HepG2 (cell line): ENCODE measurements around the gene DLL3. TPM values are rescaled to one million over a fixed set of nuclear protein-coding genes. Genes with fewer than 3 reads are reported as not detected.
A peak's percentile ranks its signal among the peaks of the same experiment; 100 is the strongest.

Experiments used
- ATF7 ChIP-seq, 2 experiments: fragments of 450-650 bp in 1 of 2; sonication (generic) in 1 of 2; formaldehyde crosslinking in 1 of 2; IDR thresholded peaks; 2 replicates each; pipeline versions ENCODE4 v1.4.0 to v1.6.1; 2016 to 2020; ENCODE audit warnings: antibody characterized with exemption in 1 of 2, mild to moderate bottlenecking in 1 of 2, missing genetic modification reagents in 1 of 2
- CBFB ChIP-seq: sonication (generic); formaldehyde crosslinking; IDR thresholded peaks from 2 replicates; pipeline ENCODE4 v1.4.0; 2020; ENCODE audit warnings: missing genetic modification reagents
- CEBPB ChIP-seq: IDR thresholded peaks from 2 replicates; pipeline ENCODE4 v1.6.1; 2011; ENCODE audit warnings: low read depth, low read length, improper control_type of control experiment, borderline replicate concordance
- CHD4 ChIP-seq: fragments of 200-600 bp; sonication (generic); IDR thresholded peaks from 2 replicates; pipeline ENCODE4 v1.7.0; 2017; ENCODE audit warnings: mild to moderate bottlenecking, low read length, borderline replicate concordance
- GFI1 ChIP-seq: sonication (generic); formaldehyde crosslinking; IDR thresholded peaks from 2 replicates; pipeline ENCODE4 v1.5.0; 2020; ENCODE audit warnings: missing genetic modification reagents, mild to moderate bottlenecking, borderline replicate concordance
- GTF2F1 ChIP-seq: fragments of 150-350 bp; IDR thresholded peaks from 2 replicates; pipeline ENCODE4 v1.6.1; 2014; ENCODE audit warnings: low read length
- HOXA3 ChIP-seq: sonication (generic); formaldehyde crosslinking; IDR thresholded peaks from 2 replicates; pipeline ENCODE4 v1.5.0; 2020; ENCODE audit warnings: missing genetic modification reagents
- IKZF1 ChIP-seq: fragments of 450-650 bp; IDR thresholded peaks from 2 replicates; pipeline ENCODE4 v1.7.1; 2016
- JUND ChIP-seq: sonication (generic); formaldehyde crosslinking; IDR thresholded peaks from 2 replicates; pipeline ENCODE4 v1.8.0; 2022; ENCODE audit warnings: mild to moderate bottlenecking, missing genetic modification reagents
- MED1 ChIP-seq: sonication (generic); formaldehyde crosslinking; IDR thresholded peaks from 2 replicates; pipeline ENCODE4 v1.4.0; 2020; ENCODE audit warnings: missing genetic modification reagents
- NFKBIZ ChIP-seq: IDR thresholded peaks from 2 replicates; pipeline ENCODE4 v1.6.1; 2018; ENCODE audit warnings: missing genetic modification reagents, missing compliant biosample characterization
- NFYC ChIP-seq: IDR thresholded peaks from 2 replicates; pipeline ENCODE4 v1.6.1; 2016; ENCODE audit warnings: missing genetic modification reagents, missing compliant biosample characterization
- NONO ChIP-seq, 2 experiments: fragments of 450-650 bp in 1 of 2; sonication (generic) in 1 of 2; formaldehyde crosslinking in 1 of 2; IDR thresholded peaks in 1 of 2; conservative IDR thresholded peaks in 1 of 2; 2 replicates each; pipeline versions ENCODE4 v1.6.1 to v1.8.0; 2017 to 2022; ENCODE audit warnings: mild to moderate bottlenecking in 1 of 2, missing genetic modification reagents in 1 of 2, moderate library complexity in 1 of 2
- PITX1 ChIP-seq: sonication (generic); formaldehyde crosslinking; IDR thresholded peaks from 2 replicates; pipeline ENCODE4 v1.5.1; 2020; ENCODE audit warnings: mild to moderate bottlenecking, missing genetic modification reagents
- SKI ChIP-seq: fragments of 450-650 bp; IDR thresholded peaks from one replicate; pipeline ENCODE4 v1.6.1; 2018; ENCODE audit warnings: mild to moderate bottlenecking; ENCODE audit not compliant: partially characterized antibody
- SMYD3 ChIP-seq: sonication (generic); formaldehyde crosslinking; IDR thresholded peaks from 2 replicates; pipeline ENCODE4 v1.8.1; 2023; ENCODE audit warnings: mild to moderate bottlenecking, missing genetic modification reagents
- ZMAT3 ChIP-seq: sonication (generic); formaldehyde crosslinking; conservative IDR thresholded peaks from 2 replicates; pipeline ENCODE4 v1.7.0; 2021; ENCODE audit warnings: missing genetic modification reagents
- ZNF567 ChIP-seq: sonication (generic); formaldehyde crosslinking; IDR thresholded peaks from 2 replicates; pipeline ENCODE4 v1.8.1; 2023; ENCODE audit warnings: mild to moderate bottlenecking, missing genetic modification reagents, borderline replicate concordance
- polyA plus RNA-seq, 8 experiments: library from polyadenylated mRNA; depleted of rRNA in 3 of 8; stranded (reverse) in 7 of 8; unstranded in 1 of 8; fragments of >200 nt; fragmentation: Illumina TruSeq in 4 of 8; extraction: Trizol in 4 of 8; gene quantifications; 2 replicates each; pipeline versions ENCODE4 v1.2.1 to v1.2.3, GENCODE V29; 2011 to 2016; ENCODE audit warnings: low read depth in 4 of 8, missing spikeins in 1 of 8, mixed read lengths in 1 of 8; ENCODE audit not compliant: insufficient read depth in 1 of 8
- total RNA-seq, 5 experiments: library from RNA; depleted of rRNA; stranded (reverse); fragments of >200 nt; fragmentation: Illumina TruSeq; extraction: Trizol; gene quantifications; 2 replicates each; pipeline ENCODE4 v1.2.3, GENCODE V29; 2016; ENCODE audit warnings: low read depth in 1 of 5
- TF ChIP-seq, protein P1 (sequence below): sonication (generic); formaldehyde crosslinking; IDR thresholded peaks from 2 replicates; pipeline ENCODE4 v1.4.0; 2020; ENCODE audit warnings: missing genetic modification reagents
- TF ChIP-seq, protein P2 (sequence below): sonication (generic); formaldehyde crosslinking; IDR thresholded peaks from 2 replicates; pipeline ENCODE4 v1.5.0; 2020; ENCODE audit warnings: missing genetic modification reagents
- TF ChIP-seq, protein P3 (sequence below): sonication (generic); formaldehyde crosslinking; IDR thresholded peaks from 2 replicates; pipeline ENCODE4 v1.8.1; 2022; ENCODE audit warnings: low read depth, mild to moderate bottlenecking, missing genetic modification reagents
- TF ChIP-seq, protein P4 (sequence below): IDR thresholded peaks from 2 replicates; pipeline ENCODE4 v1.6.1; 2016; ENCODE audit warnings: missing biosample characterization, missing genetic modification reagents, low read depth

Gene DLL3
- total and polyA plus RNA-seq, 2 of the 13 experiments (the other 11 are each of a cell fraction or from before 2014, with no cell fraction given) = 0.35 to 0.55 TPM

DNA sequence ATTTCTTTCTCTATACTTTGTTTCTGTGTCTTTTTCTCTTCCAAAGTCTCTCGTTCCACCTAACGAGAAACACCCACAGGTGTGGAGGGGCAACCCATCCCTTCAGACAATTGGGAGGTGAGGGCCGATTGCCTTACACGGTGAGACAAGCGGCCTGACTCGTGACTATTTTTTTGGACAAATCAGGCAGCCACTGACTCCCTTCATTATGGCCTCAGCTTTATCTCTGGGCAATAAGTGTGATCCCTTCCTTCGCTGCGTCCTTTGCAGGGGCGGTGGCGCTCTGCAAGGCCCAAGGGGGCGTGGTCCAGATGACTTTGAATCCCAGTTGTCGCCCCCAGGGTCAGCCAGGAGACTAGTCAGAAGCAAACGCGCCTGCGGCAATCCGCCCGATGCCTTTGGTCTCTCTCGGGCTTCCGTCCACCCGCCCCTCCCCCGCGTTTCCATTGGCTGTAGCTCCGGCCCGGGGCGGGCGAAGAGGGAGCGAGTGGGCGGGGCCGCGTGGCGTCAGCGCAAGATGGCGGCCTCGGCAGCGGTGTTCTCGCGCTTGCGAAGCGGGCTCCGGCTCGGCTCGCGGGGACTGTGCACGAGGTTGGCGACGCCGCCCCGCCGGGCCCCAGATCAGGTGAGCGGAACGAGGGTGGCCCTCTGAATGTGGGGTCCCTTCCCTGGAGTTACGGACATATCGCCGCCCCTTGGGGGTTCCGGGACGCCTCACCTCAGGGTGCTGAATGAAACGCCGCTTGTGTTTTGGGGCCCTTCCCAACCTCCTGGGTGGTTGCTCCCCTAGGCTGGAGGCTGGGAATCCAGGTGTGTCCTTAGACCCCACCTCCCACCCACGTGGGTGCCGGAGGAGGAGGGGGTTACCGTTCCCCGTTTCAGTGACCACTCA is 18.2 kb upstream of the DLL3 start, which contains the start of gene TIMM50 (continued):
- peak; percentile 34; the same call in 1 of the 2 replicates for TF ChIP-seq GFI1
- TF ChIP-seq ZNF567 (CRISPR knock-in tag) = peak; percentile 38; the same call in 1 of the 2 replicates
- peak; percentile 77; the same call in 1 of the 2 replicates for TF ChIP-seq PITX1 (CRISPR knock-in tag)
- TF ChIP-seq ZMAT3 (CRISPR knock-in tag) = peak; percentile 93; the same call in 1 of the 2 replicates
- TF ChIP-seq IKZF1 = no peak
- TF ChIP-seq NFKBIZ (CRISPR knock-in tag) = peak; percentile 57; the same call in 1 of the 2 replicates
- TF ChIP-seq, protein P1, sequence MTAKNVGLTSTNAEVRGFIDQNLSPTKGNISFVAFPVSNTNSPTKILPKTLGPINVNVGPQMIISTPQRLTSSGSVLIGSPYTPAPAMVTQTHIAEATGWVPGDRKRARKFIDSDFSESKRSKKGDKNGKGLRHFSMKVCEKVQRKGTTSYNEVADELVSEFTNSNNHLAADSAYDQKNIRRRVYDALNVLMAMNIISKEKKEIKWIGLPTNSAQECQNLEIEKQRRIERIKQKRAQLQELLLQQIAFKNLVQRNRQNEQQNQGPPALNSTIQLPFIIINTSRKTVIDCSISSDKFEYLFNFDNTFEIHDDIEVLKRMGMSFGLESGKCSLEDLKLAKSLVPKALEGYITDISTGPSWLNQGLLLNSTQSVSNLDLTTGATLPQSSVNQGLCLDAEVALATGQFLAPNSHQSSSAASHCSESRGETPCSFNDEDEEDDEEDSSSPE = peak; percentile 77
- TF ChIP-seq SKI = peak; percentile 22
- TF ChIP-seq CBFB (CRISPR knock-in tag) = peak; percentile 82
- TF ChIP-seq JUND (CRISPR knock-in tag) = peak; percentile 26; the same call in 1 of the 2 replicates
- TF ChIP-seq MED1 (CRISPR knock-in tag) = 0 out of 2 replicates have a peak, but pooled peaks have one; percentile 29
- no peak for TF ChIP-seq GTF2F1
- no peak for TF ChIP-seq ATF7 (IDR thresholded peaks at IDR 0.05)
- TF ChIP-seq ATF7 (CRISPR knock-in tag; IDR thresholded peaks at IDR 0.05) = peak; percentile 63; the same call in 1 of the 2 replicates
- TF ChIP-seq, protein P2, sequence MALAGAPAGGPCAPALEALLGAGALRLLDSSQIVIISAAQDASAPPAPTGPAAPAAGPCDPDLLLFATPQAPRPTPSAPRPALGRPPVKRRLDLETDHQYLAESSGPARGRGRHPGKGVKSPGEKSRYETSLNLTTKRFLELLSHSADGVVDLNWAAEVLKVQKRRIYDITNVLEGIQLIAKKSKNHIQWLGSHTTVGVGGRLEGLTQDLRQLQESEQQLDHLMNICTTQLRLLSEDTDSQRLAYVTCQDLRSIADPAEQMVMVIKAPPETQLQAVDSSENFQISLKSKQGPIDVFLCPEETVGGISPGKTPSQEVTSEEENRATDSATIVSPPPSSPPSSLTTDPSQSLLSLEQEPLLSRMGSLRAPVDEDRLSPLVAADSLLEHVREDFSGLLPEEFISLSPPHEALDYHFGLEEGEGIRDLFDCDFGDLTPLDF = peak; percentile 58; the same call in 1 of the 2 replicates
- TF ChIP-seq NFYC = peak; percentile 95
- 0 out of 2 replicates have a peak, but pooled peaks have one; percentile 31 for TF ChIP-seq SMYD3 (CRISPR knock-in tag)
- TF ChIP-seq HOXA3 (CRISPR knock-in tag) = peak; percentile 93
- TF ChIP-seq, protein P3, sequence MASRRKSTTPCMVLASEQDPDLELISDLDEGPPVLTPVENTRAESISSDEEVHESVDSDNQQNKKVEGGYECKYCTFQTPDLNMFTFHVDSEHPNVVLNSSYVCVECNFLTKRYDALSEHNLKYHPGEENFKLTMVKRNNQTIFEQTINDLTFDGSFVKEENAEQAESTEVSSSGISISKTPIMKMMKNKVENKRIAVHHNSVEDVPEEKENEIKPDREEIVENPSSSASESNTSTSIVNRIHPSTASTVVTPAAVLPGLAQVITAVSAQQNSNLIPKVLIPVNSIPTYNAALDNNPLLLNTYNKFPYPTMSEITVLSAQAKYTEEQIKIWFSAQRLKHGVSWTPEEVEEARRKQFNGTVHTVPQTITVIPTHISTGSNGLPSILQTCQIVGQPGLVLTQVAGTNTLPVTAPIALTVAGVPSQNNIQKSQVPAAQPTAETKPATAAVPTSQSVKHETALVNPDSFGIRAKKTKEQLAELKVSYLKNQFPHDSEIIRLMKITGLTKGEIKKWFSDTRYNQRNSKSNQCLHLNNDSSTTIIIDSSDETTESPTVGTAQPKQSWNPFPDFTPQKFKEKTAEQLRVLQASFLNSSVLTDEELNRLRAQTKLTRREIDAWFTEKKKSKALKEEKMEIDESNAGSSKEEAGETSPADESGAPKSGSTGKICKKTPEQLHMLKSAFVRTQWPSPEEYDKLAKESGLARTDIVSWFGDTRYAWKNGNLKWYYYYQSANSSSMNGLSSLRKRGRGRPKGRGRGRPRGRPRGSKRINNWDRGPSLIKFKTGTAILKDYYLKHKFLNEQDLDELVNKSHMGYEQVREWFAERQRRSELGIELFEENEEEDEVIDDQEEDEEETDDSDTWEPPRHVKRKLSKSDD (CRISPR knock-in tag) = peak; percentile 81; the same call in 1 of the 2 replicates
- TF ChIP-seq CEBPB = no peak
- TF ChIP-seq, protein P4, sequence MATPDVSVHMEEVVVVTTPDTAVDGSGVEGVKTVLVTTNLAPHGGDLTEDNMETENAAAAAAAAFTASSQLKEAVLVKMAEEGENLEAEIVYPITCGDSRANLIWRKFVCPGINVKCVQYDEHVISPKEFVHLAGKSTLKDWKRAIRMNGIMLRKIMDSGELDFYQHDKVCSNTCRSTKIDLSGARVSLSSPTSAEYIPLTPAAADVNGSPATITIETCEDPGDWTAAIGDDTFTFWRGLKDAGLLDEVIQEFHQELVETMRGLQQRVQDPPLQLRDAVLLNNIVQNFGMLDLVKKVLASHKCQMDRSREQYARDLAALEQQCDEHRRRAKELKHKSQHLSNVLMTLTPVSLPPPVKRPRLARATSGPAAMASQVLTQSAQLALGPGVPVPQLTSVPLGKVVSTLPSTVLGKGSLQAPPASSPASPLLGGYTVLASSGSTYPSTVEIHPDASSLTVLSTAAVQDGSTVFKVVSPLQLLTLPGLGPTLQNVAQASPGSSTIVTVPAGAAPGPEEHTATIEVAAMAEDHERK (CRISPR knock-in tag) = peak; percentile 50
- TF ChIP-seq NONO (IDR thresholded peaks at IDR 0.05) = no peak
- peak; percentile 88 for TF ChIP-seq NONO (CRISPR knock-in tag; conservative IDR thresholded peaks at IDR 0.05)
- TF ChIP-seq CHD4 = no peak
